Keratinocyte (primary cell): ENCODE results near the gene ASCL2. TPM values are rescaled to one million over a fixed set of nuclear protein-coding genes. Genes with fewer than 3 reads are reported as not detected.

Experiments used
- DNase-seq: peaks from one replicate; pipeline ENCODE4 v3.0.0-alpha.2; 2011; ENCODE audit warnings: low read depth, missing footprints, low spot score
- FAIRE-seq: peaks from 2 replicates; lab custom pipeline; 2011; peaks lifted over from hg19 to GRCh38; lab: Jason Lieb, UNC
- H2AFZ ChIP-seq: 2 replicates; pipeline ENCODE4 v1.6.0; 2012; ENCODE audit warnings: low read length, control low read depth, inconsistent platforms; ENCODE audit not compliant: control insufficient read depth
- H3K27ac ChIP-seq: 2 replicates; pipeline ENCODE4 v1.5.1; 2011; ENCODE audit warnings: low read length; ENCODE audit not compliant: control insufficient read depth, insufficient read depth
- H3K27me3 ChIP-seq: 3 replicates; pipeline ENCODE4 v1.6.0; 2011; ENCODE audit warnings: low read length; ENCODE audit not compliant: control insufficient read depth, insufficient read depth; ENCODE audit errors: extremely low read depth
- H3K36me3 ChIP-seq, 2 experiments: 2 replicates in 1 of 2; 3 replicates in 1 of 2; pipeline ENCODE4 v1.5.1; 2011; ENCODE audit warnings: low read length in 2 of 2, mild to moderate bottlenecking in 1 of 2; ENCODE audit not compliant: control insufficient read depth in 2 of 2, insufficient read depth in 2 of 2; ENCODE audit errors: extremely low read depth in 1 of 2
- H3K4me1 ChIP-seq: 3 replicates; pipeline ENCODE4 v1.5.1; 2011; ENCODE audit warnings: low read length; ENCODE audit not compliant: control insufficient read depth, insufficient read depth; ENCODE audit errors: extremely low read depth
- H3K4me2 ChIP-seq: 3 replicates; pipeline ENCODE4 v1.6.0; 2011; ENCODE audit warnings: low read depth, low read length; ENCODE audit not compliant: control insufficient read depth, insufficient read depth; ENCODE audit errors: extremely low read depth
- H3K4me3 ChIP-seq, 3 experiments: fragments of 200-600 bp in 1 of 3; sonication (generic) in 1 of 3; 2 replicates in 2 of 3; 3 replicates in 1 of 3; pipeline ENCODE4 v1.5.1; 2011 to 2016; ENCODE audit warnings: low read length in 3 of 3, mild to moderate bottlenecking in 3 of 3, control low read depth in 2 of 3, inconsistent platforms in 1 of 3, low read depth in 1 of 3, mixed read lengths in 1 of 3, mixed run types in 1 of 3, moderate library complexity in 1 of 3; ENCODE audit not compliant: control insufficient read depth in 2 of 3, insufficient read depth in 2 of 3; ENCODE audit errors: extremely low read depth in 1 of 3
- H3K79me2 ChIP-seq: 2 replicates; pipeline ENCODE4 v1.6.0; 2012; ENCODE audit warnings: low read length; ENCODE audit not compliant: control insufficient read depth, insufficient read depth
- H3K9ac ChIP-seq: 3 replicates; pipeline ENCODE4 v1.6.0; 2011; ENCODE audit warnings: low read length; ENCODE audit not compliant: control insufficient read depth, insufficient read depth; ENCODE audit errors: extremely low read depth
- H3K9me1 ChIP-seq: 3 replicates; pipeline ENCODE4 v1.6.0; 2011; ENCODE audit warnings: low read length; ENCODE audit not compliant: control insufficient read depth, insufficient read depth; ENCODE audit errors: extremely low read depth
- H3K9me3 ChIP-seq: 2 replicates; pipeline ENCODE4 v1.5.1; 2012; ENCODE audit warnings: low read depth, low read length; ENCODE audit not compliant: control insufficient read depth
- H4K20me1 ChIP-seq: 3 replicates; pipeline ENCODE4 v1.6.0; 2011; ENCODE audit warnings: low read length; ENCODE audit not compliant: control insufficient read depth, insufficient read depth; ENCODE audit errors: extremely low read depth
- CTCF ChIP-seq, 3 experiments: IDR thresholded peaks in 1 of 3; conservative IDR thresholded peaks in 1 of 3; optimal IDR thresholded peaks in 1 of 3; 2 replicates in 2 of 3; 3 replicates in 1 of 3; pipeline versions ENCODE3 to v1.5.1; 2011; ENCODE audit warnings: low read length in 3 of 3, mild to moderate bottlenecking in 3 of 3, moderate library complexity in 2 of 3, control low read depth in 1 of 3, inconsistent platforms in 1 of 3; ENCODE audit not compliant: insufficient read depth in 2 of 3; ENCODE audit errors: extremely low read depth in 1 of 3
- EZH2 ChIP-seq: IDR thresholded peaks from one replicate; pipeline ENCODE4 v1.6.1; 2012; ENCODE audit warnings: inconsistent platforms, mild to moderate bottlenecking, low read length, moderate library complexity
- dilution Hi-C: fragments of 300-500 bp; cut with MboI; formaldehyde crosslinking; loops from one replicate; pipeline ENCODE4 v1.7.0; 2020; ENCODE audit warnings: low sequenced_read_pairs; ENCODE audit not compliant: extremely low pct_ligation_motif_present
- polyA plus RNA-seq, 5 experiments: library from polyadenylated mRNA; depleted of rRNA in 3 of 5; stranded (reverse) in 3 of 5; stranded (forward) in 1 of 5; unstranded in 1 of 5; fragments of >200 nt; gene quantifications; 1 replicate in 1 of 5; 2 replicates in 3 of 5; 3 replicates in 1 of 5; pipeline versions ENCODE4 v1.2.1 to v1.2.3, GENCODE V29; 2011 to 2012; ENCODE audit warnings: missing spikeins in 2 of 5, low read depth in 1 of 5, low replicate concordance in 1 of 5

Gene ASCL2
- polyA plus RNA-seq, 1 donor (not counting 4 experiments of a cell fraction or from before 2014, with no cell fraction given) = 0.26 TPM

DNA sequence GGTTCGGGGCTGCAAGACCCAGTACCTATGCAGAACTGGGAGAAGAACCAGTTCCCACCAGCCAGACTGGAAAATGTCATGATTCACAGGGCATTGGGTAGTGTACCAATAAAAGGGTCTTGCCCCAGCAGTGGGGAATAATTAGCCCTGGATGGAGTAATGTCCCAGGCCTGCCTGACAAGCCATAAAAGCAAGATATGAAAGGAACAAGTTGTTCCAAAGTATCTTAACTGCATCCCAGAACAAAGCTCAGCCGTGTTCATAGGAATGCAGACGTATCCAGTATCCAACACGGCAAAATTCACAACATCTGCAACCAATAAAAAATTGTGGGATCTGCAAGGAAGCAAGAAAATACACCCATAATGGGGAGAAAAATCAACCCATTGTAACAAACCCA, 47.9 kb downstream of the ASCL2 start:
- Histone ChIP-seq H2AFZ (no peak overlapping the region), H3K9ac (no peak overlapping the region), H3K9me1 (no peaks in the 10 kb centered on the region), H3K27me3 (peaks cover 24% of the 10 kb centered on the region), H4K20me1 (no peaks in the 10 kb centered on the region), H3K4me3 (no peak overlapping the region), H3K27ac (no peak overlapping the region), H3K4me1 (no peaks in the 10 kb centered on the region), H3K36me3 (no peaks in the 10 kb centered on the region), H3K79me2 (no peaks in the 10 kb centered on the region), H3K9me3 (no peaks in the 10 kb centered on the region), H3K4me2 (no peak overlapping the region)
- TF ChIP-seq CTCF (optimal IDR thresholded peaks at IDR 0.05 in 1 of 3, IDR thresholded peaks at IDR 0.05 in 1 of 3, conservative IDR thresholded peaks at IDR 0.05 in 1 of 3; ENCODE audit: extremely low read depth in 1 of 3, insufficient read depth in 2 of 3, low read length in 3 of 3) (no peak), EZH2 (no peak)
- FAIRE-seq (no peak), DNase-seq (no peak)
- dilution Hi-C loops = no loop called here

DNA sequence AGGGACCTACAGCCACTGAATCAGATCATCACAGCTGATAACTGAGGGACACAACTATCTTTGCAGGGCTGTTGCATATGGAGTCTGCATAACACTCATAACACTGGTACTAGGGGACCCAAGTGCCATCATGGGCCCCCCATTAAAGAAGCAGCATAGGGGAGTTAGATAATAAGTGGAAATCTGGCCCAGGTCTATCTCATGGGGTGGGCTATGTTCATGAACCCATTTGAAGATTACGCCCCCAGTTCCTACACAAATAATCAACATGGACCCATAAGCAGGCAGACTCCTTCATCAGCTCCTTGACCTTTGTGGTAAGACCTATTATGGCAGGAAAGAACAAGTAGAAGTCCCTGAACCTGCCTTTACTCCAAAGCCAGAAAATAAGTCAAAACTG, 48.8 kb downstream of the ASCL2 start:
- Histone ChIP-seq H3K4me3 (no peak overlapping the region), H3K9me1 (no peaks in the 10 kb centered on the region), H3K36me3 (no peaks in the 10 kb centered on the region), H3K4me1 (peaks cover 6% of the 10 kb centered on the region), H3K79me2 (no peaks in the 10 kb centered on the region), H3K4me2 (no peak overlapping the region), H3K27me3 (peaks cover 33% of the 10 kb centered on the region), H3K27ac (no peak overlapping the region), H2AFZ (no peak overlapping the region), H3K9ac (no peak overlapping the region), H4K20me1 (no peaks in the 10 kb centered on the region), H3K9me3 (no peaks in the 10 kb centered on the region)
- DNase-seq (no peak), FAIRE-seq (no peak)
- dilution Hi-C loops = no loop called here
- TF ChIP-seq CTCF (optimal IDR thresholded peaks at IDR 0.05 in 1 of 3, IDR thresholded peaks at IDR 0.05 in 1 of 3, conservative IDR thresholded peaks at IDR 0.05 in 1 of 3; ENCODE audit: extremely low read depth in 1 of 3, insufficient read depth in 2 of 3, low read length in 3 of 3) (no peak), EZH2 (no peak)
